Measurements from ENCODE around the gene TIFAB. TPM values are rescaled to one million over a fixed set of nuclear protein-coding genes. Genes with fewer than 3 reads are reported as not detected.

TIFAB gene
- total RNA-seq, 1 donor from 2014 or later = not detected

DNA sequence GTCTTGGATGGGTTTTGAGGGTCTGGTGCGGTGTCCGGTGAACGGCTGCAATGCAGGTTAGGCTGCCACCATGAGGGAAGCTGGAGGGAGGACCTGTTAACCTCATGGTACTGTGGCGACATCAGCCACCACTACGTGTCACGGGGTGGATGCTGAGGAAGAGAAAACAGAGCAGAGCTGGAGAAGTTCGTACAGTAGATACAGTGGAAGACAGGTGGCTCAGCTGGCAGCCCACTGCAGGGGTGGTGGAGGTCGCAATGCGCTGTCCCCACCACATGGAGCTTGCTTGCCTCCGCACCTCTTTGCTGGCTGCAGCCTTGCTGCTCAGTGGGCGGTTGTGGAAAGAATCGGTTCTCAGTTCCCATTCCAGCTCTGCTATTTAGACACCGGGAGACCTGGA lies 7.8 kb downstream of the TIFAB start:
- intact Hi-C loops (cut with micrococcal nuclease) = no loop called here

- intact Hi-C loops (cut with micrococcal nuclease) = no loop called here
These were observed 8.8 kb downstream of the TIFAB start for GRCh38 chr5:135443161-135443960.

GRCh38 chr5:135442431-135443160 lies 9.6 kb downstream of the TIFAB start:
- intact Hi-C loops (cut with micrococcal nuclease) = no loop called here

DNA sequence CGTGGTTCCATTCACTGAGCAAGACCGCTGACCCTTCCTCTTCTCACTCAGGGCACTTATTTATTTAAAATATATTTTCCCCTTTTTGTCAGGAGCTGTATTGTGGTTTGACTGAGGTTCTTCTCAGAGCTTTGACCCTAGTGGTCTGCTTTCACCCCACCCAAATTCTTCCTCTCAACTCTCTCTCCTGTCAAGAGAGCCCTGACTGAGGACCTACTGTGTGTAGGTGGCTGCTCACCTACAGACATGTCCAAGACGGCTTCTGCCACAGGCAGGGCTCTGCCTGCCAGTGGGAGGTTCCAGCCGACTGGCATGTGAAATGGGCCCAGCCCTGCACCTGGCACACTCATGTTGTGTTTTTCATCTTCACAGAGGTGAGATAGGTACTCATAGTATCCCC lies 10.2 kb downstream of the TIFAB start:
- intact Hi-C loops (cut with micrococcal nuclease) = no loop called here

DNA sequence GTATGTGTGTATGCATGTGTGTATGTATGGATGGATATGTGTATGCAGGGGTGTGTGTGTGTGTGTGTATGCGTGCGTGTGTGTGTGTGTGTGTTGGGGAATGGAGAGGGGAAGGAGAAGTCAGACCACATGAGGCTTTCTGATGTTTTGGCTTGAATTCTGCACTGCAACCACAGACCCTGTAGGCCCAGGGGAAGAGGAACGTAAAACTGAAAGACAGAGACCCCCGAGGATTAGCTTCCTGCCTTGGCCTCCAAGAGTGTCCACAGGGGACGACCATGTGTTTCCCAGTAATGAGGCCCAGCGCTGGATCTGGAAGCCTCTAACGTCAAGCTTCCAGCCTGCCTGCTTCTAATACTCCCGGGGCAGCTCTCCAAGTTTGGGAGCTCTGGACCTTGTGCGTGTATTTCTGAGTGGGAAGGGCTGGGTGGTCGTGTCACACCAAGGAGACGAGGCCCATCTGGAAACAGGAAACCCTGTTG lies 10.8 kb downstream of the TIFAB start:
- intact Hi-C loops (cut with micrococcal nuclease) = no loop called here

DNA sequence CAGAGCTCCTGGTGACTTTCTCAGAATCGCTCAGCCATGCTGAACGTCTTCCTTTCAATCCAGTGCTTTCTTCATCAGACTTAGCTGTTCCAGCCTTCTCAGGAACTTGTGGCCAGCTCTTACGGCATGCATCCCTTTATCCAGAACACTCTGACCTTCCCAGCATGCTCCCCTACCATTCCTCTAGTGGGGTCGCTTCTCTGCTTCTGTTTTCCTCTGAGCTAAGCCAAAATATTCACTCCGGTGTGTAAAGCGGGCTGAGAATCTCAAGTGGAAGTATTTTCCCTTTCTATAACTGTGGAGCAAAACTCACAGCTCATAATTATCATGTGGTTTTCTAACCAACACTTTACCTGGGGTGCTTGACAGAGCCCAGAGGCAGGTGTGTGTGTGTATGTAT lies 11.2 kb downstream of the TIFAB start:
- intact Hi-C loops (cut with micrococcal nuclease) = no loop called here

DNA sequence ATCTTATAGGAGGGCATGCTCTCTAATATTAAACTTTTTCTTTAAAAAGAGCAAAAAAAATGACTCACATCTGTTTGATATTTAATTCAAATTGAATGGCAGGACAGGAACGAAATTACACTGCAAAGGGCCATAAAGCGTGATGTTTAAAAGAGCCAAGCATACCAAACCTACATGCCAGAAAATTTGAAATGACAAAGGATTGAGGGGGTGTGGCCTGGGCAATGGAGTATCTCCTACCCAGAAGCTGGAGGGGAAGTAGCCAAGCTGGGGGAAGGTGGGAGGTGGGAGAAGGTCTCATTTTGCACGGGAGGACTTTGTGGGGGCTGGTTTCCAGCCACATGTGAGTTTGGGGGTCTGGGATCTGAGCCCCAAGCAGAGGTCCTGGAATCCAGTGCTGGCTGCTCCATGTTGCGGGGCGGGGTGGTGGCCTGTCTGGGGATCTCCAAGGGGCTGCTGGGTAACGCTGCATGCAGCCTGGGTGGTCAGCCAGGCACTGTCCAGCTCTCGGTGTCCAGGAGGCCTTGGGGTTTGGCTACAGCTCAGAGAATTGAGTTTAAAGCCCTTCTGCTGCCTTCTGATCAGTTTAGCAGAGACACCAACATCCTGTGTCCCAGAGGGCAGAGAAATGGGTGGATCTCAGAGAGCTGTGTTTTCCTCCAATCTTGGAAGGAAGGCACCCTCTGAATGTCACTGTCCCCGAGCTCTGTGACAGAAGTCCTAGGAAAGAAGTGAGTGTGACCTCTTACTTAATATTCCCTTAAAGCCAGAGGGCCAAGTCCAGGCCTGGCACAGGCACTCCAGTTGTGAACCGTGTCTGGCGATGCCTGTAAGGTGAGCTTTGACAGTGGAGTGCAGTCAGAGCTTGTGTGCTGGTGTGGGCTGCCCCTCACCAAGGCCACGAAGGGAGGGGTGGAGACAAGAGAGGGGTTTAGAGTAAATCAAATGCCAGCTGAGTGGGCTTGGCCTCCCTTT lies 12.6 kb downstream of the TIFAB start:
- intact Hi-C loops (cut with micrococcal nuclease) = no loop called here

GRCh38 chr5:135438636-135439221 lies 13.4 kb downstream of the TIFAB start:
- intact Hi-C loops (cut with micrococcal nuclease) = no loop called here

- intact Hi-C loops (cut with micrococcal nuclease) = no loop called here
These were observed 14.2 kb downstream of the TIFAB start for GRCh38 chr5:135437796-135438560.

DNA sequence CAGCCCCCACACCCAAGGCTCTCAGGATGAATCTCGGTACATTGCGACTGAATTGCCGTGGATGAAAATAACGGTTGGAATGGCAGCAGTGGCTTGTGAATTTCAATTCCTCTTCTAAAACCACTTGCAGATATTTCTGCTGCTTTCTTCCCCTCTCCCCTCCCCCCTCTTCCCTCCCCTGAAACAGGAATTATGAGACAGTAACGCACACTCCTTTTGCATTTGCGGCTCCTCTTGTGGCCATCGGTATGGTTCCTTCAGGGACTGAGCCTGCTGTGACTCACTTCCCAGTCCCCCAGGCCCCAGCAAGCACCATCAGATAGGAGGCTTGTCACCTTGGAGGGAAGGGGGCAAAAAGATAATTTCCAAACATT lies 14.7 kb downstream of the TIFAB start:
- intact Hi-C loops (cut with micrococcal nuclease) = no loop called here

- intact Hi-C loops (cut with micrococcal nuclease) = no loop called here
These were observed 15.2 kb downstream of the TIFAB start for GRCh38 chr5:135436951-135437418.

DNA sequence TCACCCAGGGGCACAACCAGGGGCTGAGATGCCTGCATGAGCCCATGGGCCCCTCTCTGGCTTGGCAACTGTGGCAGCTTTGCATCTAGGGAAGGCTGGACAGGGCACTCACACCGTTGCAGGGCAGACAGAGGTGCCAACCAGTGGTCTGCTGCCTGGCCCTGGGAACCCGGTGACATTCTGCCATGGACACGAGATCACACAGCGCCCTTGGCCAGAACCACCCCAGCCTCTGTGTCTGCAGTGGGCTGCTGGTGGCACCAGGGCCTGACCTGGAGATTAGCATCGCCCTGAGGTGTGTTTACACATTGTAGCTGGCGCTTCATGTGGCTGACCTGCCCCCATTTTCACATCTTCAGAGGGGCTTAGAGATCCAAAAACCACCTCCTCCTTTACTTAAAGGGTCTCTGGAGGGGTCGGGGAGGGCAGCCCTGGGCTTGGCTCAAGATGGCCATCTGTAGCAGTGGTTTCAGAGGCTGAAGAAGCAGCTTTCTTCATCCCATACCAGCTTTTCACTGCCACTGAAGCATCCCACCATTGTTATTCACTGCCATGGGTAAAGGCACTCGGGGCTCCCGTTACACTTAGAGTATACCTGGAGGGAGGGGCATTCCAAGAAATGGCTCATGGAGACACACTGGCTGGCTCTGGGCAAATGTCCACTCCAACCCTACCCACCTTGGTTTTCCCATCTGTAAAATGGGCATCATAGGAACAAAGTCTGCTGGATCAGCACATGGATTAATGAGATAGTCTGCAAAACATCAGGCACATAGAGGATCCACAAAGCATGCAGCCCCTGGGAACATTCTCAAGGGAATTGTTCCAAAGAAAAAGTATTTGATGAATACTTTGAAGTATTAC lies 16.5 kb downstream of the TIFAB start:
- intact Hi-C loops (cut with micrococcal nuclease) = no loop called here

GRCh38 chr5:135434591-135435466 lies 17.3 kb downstream of the TIFAB start:
- intact Hi-C loops (cut with micrococcal nuclease) = no loop called here

DNA sequence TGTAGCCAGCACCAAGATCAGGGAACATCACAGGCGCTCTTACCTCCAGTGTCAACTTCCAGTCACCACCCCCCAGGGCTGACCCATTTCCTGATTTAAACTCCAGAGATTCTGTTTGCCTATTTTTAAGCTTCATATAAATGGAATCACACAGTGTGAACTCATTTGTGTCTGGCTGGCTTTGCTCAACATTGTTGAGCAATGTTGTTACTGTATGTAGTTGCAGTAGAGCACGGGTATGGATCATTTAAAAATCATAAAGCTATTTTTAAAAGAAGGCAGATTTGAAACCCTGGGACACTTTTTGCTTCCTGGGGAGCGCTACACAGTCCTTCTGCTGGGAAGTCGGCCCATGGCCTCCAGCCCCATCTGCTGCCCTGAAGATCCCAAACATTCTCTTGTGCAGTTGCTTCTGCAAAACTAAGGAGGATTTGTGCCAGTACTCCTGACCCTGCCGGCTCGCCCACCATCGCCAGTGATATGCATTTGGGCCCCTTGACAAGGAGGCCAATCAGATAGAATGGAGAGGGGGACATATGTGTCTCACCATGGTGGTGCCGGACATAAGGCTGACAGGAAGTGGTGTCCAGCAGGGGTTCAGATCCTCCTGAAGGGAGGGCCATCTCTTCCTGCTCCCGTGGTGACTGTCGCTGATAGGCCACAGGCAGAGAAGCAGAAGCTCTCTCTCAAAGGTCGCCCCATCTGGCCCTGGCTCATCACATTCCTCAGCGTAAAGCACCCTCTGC lies 18.3 kb downstream of the TIFAB start:
- intact Hi-C loops (cut with micrococcal nuclease) = no loop called here

GRCh38 chr5:135432113-135432512 lies 20.0 kb downstream of the TIFAB start:
- intact Hi-C loops (cut with micrococcal nuclease) = no loop called here

DNA sequence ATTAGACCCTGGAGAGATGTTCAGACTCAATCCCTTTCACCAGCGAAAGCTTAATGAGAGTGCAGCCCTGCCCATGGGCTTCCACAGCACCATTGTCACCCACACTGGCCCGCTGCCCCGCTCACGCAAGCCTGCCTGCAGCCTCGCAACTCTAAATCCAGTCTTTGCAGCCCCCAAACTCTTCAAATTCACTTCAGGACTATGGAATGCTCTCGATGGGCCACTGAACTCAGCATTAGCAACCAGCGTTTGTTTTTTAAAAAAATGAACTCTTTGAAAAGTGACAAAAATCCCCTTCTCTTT lies 22.1 kb downstream of the TIFAB start:
- intact Hi-C loops (cut with micrococcal nuclease) = no loop called here

GRCh38 chr5:135429301-135430134 lies 22.6 kb downstream of the TIFAB start:
- intact Hi-C loops (cut with micrococcal nuclease) = no loop called here

All from T-helper 2 cell treated with Interferon-gamma antibody and Interleukin-4, amounts not matched to agents 100 ng/mL and 5 ng/mL, for 36 hours (primary cell).